Transverse colon (tissue), 3 donors: ENCODE measurements around the gene TMEM200C.

Source experiments
- CTCF ChIP-seq, 5 experiments: fragments of 200-600 bp in 3 of 5; fragments of 450-650 bp in 2 of 5; sonication (generic) in 3 of 5; IDR thresholded peaks; 1 replicate in 2 of 5; 2 replicates in 3 of 5; pipeline ENCODE4 v1.5.1; 2016 to 2017; ENCODE audit warnings: antibody characterized with exemption in 5 of 5, inconsistent platforms in 3 of 5, mild to moderate bottlenecking in 2 of 5, moderate library complexity in 1 of 5
- POLR2A ChIP-seq: fragments of 450-650 bp; IDR thresholded peaks from one replicate; pipeline ENCODE4 v1.6.1; 2016; ENCODE audit warnings: antibody characterized with exemption, mild to moderate bottlenecking, moderate library complexity

GRCh38 chr18:5900262-5900661 lies 4.9 kb upstream of the TMEM200C start:
- TF ChIP-seq CTCF (IDR thresholded peaks at IDR 0.05) (no peak), POLR2A (no peak)
